Activated B cell treated with CpG ODN at 0.5 μM for 24 hours (primary cell): ENCODE data around the gene WDTC1. TPM values are rescaled to one million over a fixed set of nuclear protein-coding genes. Genes with fewer than 3 reads are reported as not detected.
A peak's percentile ranks its signal among the peaks of the same experiment; 100 is the strongest.
"Not testable (repeated sequence)": the region's sequence is repeated elsewhere in the genome, so short reads cannot be mapped to it uniquely, and the experiment has no call there.

Experiments used
- ATAC-seq: fragments of 200-7000 bp; cut with Tn5 transposase; one replicate; pipeline ENCODE4 v1.10.0; 2021; ENCODE audit warnings: low read depth, mild to moderate bottlenecking, moderate library complexity
- CTCF ChIA-PET: fragments of 350-600 bp; sonication (Branson Sonifier 250); formaldehyde crosslinking; loops from one replicate; lab custom pipeline; 2021; ENCODE audit warnings: antibody characterized with exemption; lab: Charles Lee
- POLR2A ChIA-PET: fragments of 350-600 bp; sonication (Branson Sonifier 250); formaldehyde crosslinking; loops from one replicate; lab custom pipeline; 2021; ENCODE audit warnings: antibody characterized with exemption; lab: Charles Lee
- DNase-seq: peaks from one replicate; pipeline ENCODE4 v3.0.0; 2022
- H3K27ac Mint-ChIP-seq: one replicate; pipeline ENCODE4 v1.8.0; 2020; ENCODE audit warnings: mixed read lengths
- H3K27me3 Mint-ChIP-seq: one replicate; pipeline ENCODE4 v1.8.0; 2021; ENCODE audit warnings: mixed read lengths
- H3K36me3 Mint-ChIP-seq: one replicate; pipeline ENCODE4 v1.8.0; 2021; ENCODE audit warnings: low read depth, mixed read lengths
- H3K4me1 Mint-ChIP-seq: one replicate; pipeline ENCODE4 v1.8.0; 2021; ENCODE audit warnings: mixed read lengths
- H3K4me3 Mint-ChIP-seq: one replicate; pipeline ENCODE4 v1.8.0; 2020; ENCODE audit warnings: mild to moderate bottlenecking, mixed read lengths
- H3K9me3 Mint-ChIP-seq: one replicate; pipeline ENCODE4 v1.8.0; 2020; ENCODE audit warnings: mixed read lengths
- CTCF ChIP-seq: fragments of 200-600 bp; IDR thresholded peaks from one replicate; pipeline ENCODE4 v1.8.0; 2022; ENCODE audit warnings: antibody characterized with exemption, mild to moderate bottlenecking
- intact Hi-C: fragments of 100-400 bp; cut with micrococcal nuclease; formaldehyde crosslinking; loops from one replicate; pipeline ENCODE4 v1.15.1; 2024
- total RNA-seq: library from RNA; stranded (reverse); gene quantifications from 2 replicates; pipeline ENCODE4 v1.2.3, GENCODE V29; 2022

WDTC1 gene
- total RNA-seq, 1 donor from 2014 or later = 65.1 TPM

GRCh38 chr1:27233667-27234048 lies 774 bp upstream of the WDTC1 start:
- Mint-ChIP-seq H3K27me3 (no peaks in the 10 kb centered on the region), H3K4me1 (peaks cover 30% of the 10 kb centered on the region), H3K27ac (peak overlapping the region; percentile 90), H3K36me3 (peaks cover 8% of the 10 kb centered on the region), H3K4me3 (peak overlapping the region; percentile 98), H3K9me3 (no peaks in the 10 kb centered on the region)
- CTCF ChIA-PET = no interaction called here
- no peak for TF ChIP-seq CTCF
- intact Hi-C loops = loop anchor here (1.0 to 10.0 kb wide), 6 partner anchors 20 to 370 kb away; partner anchors contain the start of genes NUDC, SLC9A1 and TMEM222
- DNase-seq (no peak), ATAC-seq (no peak)
- POLR2A ChIA-PET = interaction anchor here (0.8 to 5.5 kb wide), 9 partner anchors 10 to 369 kb away, joined by 3 to 79 read pairs (median 5); partner anchors contain the start of genes SLC9A1 and SYTL1

- H3K4me1 Mint-ChIP-seq = peaks cover 32% of the 10 kb centered on the region
- no peaks in the 10 kb centered on the region for H3K9me3 Mint-ChIP-seq
- ATAC-seq (no peak), DNase-seq (no peak)
- TF ChIP-seq CTCF = no peak
- H3K27ac Mint-ChIP-seq = peak overlapping the region; percentile 90
- intact Hi-C loops = loop anchor here (1.0 to 10.0 kb wide), 3 partner anchors 48 to 311 kb away; partner anchors contain the start of genes NUDC and SLC9A1
- ChIA-PET POLR2A (interaction anchor here (5.5 kb wide), 1 partner anchor 18 kb away, joined by 79 read pairs; no protein-coding TSS in a partner anchor), CTCF (interaction anchor here (2.0 kb wide), 1 partner anchor 48 kb away, joined by 10 read pairs; no protein-coding TSS in a partner anchor)
- H3K36me3 Mint-ChIP-seq = peaks cover 8% of the 10 kb centered on the region
- peak overlapping the region; percentile 96 for H3K4me3 Mint-ChIP-seq
- H3K27me3 Mint-ChIP-seq = no peaks in the 10 kb centered on the region
Measured at GRCh38 chr1:27235827-27236226, 1.4 kb downstream of the WDTC1 start.

DNA sequence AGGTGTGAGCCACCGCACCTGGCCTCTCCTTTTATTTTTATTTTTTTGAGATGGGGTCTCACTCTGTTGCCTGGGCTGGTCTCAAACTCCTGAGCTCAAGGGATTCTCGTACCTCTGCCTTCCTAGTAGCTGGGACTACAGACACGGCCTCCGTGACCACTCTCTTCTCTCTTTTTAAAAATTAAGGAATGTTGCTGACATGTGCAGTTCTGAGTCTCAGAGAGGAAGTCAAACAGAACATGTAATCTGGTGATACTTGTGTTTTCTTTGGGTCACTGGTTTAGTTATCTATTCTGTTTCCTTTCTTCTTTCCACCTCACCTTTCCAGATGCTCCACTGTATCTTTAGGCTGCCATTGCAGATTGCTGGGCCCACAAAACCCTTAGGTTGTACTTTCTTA lies 2.7 kb downstream of the WDTC1 start:
- TF ChIP-seq CTCF = no peak
- ATAC-seq (no peak), DNase-seq (no peak)
- Mint-ChIP-seq H3K27me3 (no peaks in the 10 kb centered on the region), H3K27ac (no peak overlapping the region), H3K9me3 (no peaks in the 10 kb centered on the region), H3K4me3 (peak overlapping the region; percentile 32), H3K4me1 (peaks cover 36% of the 10 kb centered on the region), H3K36me3 (peaks cover 9% of the 10 kb centered on the region)
- intact Hi-C loops = loop anchor here (10.0 kb wide), 1 partner anchor 312 kb away; the partner anchor contains the start of gene NUDC
- ChIA-PET CTCF (interaction anchor here (0.5 kb wide), 1 partner anchor 15 kb away, joined by 3 read pairs; no protein-coding TSS in a partner anchor), POLR2A (interaction anchor here (0.7 to 5.5 kb wide), 2 partner anchors 8 to 16 kb away, joined by 8 to 79 read pairs; no protein-coding TSS in a partner anchor)

DNA sequence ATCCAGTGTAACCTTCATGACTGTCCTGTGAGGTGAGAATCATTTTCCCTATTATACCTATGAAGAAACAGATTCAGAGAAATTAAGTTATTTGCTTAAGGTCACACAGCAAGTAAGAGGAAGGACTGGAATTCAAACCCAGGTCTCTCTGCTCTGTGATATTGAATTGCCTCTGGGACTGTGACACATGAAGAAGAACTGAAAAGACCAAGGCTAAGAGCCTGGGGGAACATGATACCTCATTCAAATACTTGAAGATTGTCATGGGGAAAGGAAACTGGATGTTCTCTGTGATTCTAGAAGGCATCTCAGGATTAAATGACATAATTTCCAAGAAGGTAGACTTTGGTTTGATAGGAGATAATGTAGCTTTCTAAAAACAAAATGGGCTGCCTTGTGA lies 3.6 kb downstream of the WDTC1 start:
- ChIA-PET CTCF (no interaction called here), POLR2A (interaction anchor here (5.5 kb wide), 1 partner anchor 15 kb away, joined by 79 read pairs; no protein-coding TSS in a partner anchor)
- no peak overlapping the region for H3K4me3 Mint-ChIP-seq
- DNase-seq (no peak), ATAC-seq (no peak)
- intact Hi-C loops = loop anchor here (10.0 kb wide), 1 partner anchor 313 kb away; the partner anchor contains the start of gene NUDC
- TF ChIP-seq CTCF = no peak
- H3K9me3 Mint-ChIP-seq = no peaks in the 10 kb centered on the region
- peak overlapping the region; percentile 18 for H3K27ac Mint-ChIP-seq
- peaks cover 36% of the 10 kb centered on the region for H3K4me1 Mint-ChIP-seq
- H3K27me3 Mint-ChIP-seq = no peaks in the 10 kb centered on the region
- H3K36me3 Mint-ChIP-seq = peaks cover 11% of the 10 kb centered on the region

DNA sequence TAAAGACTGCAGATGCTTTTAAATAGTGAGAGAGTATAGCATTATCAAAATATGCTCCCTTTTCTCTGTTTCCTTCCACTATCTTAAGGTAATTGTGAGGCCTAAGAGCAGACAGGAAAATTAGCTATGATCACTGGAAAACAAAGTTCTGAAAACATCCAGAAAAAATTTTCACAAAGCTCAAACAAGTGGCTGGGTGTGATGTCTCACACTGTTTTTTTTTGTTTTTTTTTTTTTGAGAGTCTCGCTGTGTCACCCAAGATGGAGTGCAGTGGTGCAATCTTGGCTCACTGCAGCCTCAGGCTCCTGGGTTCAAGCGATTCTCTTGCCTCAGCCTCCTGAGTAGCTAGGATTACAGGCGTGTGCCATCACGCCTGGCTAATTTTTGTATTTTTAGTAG lies 7.2 kb downstream of the WDTC1 start:
- H3K27me3 Mint-ChIP-seq = no peaks in the 10 kb centered on the region
- peaks cover 23% of the 10 kb centered on the region for H3K4me1 Mint-ChIP-seq
- no peak for ATAC-seq
- no peak overlapping the region for H3K4me3 Mint-ChIP-seq
- POLR2A ChIA-PET = interaction anchor here (0.6 to 1.1 kb wide), 3 partner anchors 10 to 12 kb away, joined by 3 to 6 read pairs (median 3); no protein-coding TSS in a partner anchor
- no peaks in the 10 kb centered on the region for H3K9me3 Mint-ChIP-seq
- CTCF ChIA-PET = interaction anchor here (0.6 to 0.9 kb wide), 2 partner anchors 11 to 42 kb away, joined by 3 to 5 read pairs; no protein-coding TSS in a partner anchor
- DNase-seq = no peak
- H3K36me3 Mint-ChIP-seq = peaks cover 21% of the 10 kb centered on the region
- no peak overlapping the region for H3K27ac Mint-ChIP-seq
- no peak for TF ChIP-seq CTCF
- intact Hi-C loops = no loop called here

- POLR2A ChIA-PET = interaction anchor here (1.1 kb wide), 1 partner anchor 10 kb away, joined by 3 read pairs; the partner anchor contains the start of gene WDTC1
- H3K4me1 Mint-ChIP-seq = peaks cover 21% of the 10 kb centered on the region
- H3K4me3 Mint-ChIP-seq, DNase-seq, ATAC-seq, H3K9me3 Mint-ChIP-seq, H3K27me3 Mint-ChIP-seq, CTCF ChIA-PET, H3K27ac Mint-ChIP-seq, intact Hi-C loops: not testable (repeated sequence)
- peaks cover 25% of the 10 kb centered on the region for H3K36me3 Mint-ChIP-seq
Measured at GRCh38 chr1:27243665-27244064, 9.2 kb downstream of the WDTC1 start.
